ENCODE measurements around the gene RNPEPL1.

Gene RNPEPL1

DNA sequence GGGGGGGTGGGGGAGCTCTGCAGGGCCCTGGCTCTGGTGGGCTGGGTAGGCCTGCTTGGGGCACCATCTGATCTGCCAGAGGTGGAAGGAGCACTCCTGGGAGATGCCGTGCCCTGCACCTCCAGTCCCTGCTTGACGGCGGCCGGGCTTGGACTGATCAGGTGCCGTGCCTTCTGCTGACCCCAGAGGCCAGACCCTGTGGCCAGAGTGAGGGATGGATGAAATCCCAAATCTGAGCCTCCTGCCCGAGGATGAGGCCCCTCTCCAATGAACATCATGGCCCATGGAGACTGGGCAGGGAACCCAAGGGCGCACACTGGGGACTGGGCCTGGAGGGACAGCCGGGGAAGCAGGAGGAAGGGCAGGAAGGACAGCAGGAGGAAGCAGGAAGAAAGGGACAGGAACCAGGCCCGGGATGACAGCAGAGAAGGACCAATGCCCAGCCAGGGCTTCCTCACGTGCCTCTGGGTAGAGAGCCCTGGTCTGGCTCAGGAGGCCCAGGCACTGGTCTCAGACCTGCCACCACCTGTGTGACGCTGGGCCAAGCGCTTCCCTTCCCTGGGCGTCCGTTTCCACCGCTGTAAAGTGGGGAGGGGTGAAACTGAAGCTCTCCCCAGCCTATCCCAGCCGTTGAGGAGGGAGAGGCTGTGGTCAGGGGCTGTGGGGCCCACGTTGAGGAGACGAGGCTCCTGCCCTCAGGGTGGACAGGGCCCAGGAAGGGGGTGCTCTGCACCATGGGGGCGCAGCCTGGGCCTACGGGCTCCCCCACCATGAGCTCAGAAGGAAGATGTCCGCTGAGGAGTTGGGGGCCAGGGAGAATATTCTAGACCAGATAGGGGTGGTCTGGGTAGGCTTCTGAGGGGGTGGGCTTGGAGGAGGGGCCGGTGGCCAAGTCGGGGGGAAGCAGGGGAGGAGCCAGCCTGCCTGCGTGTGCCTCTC, 56.0 kb downstream of the RNPEPL1 start:
- Histone ChIP-seq H3K4me1 (peaks cover 0 to 3% (median 0%) of the 10 kb centered on the region in 4 donors), H3K27me3 (peaks cover 0 to 3% of the 10 kb centered on the region in 2 donors), H3K27ac (no peak overlapping the region), H3K9me3 (no peaks in the 10 kb centered on the region), H3K36me3 (peaks cover 0 to 10% (median 0%) of the 10 kb centered on the region in 3 donors), H3K4me3 (no peak overlapping the region)
- DNase-seq, result peak; percentile 17 to 35
- intact Hi-C loops (cut with DNase I; ENCODE audit: low total_unique reads), result no loop called here
- TF ChIP-seq, protein P1, sequence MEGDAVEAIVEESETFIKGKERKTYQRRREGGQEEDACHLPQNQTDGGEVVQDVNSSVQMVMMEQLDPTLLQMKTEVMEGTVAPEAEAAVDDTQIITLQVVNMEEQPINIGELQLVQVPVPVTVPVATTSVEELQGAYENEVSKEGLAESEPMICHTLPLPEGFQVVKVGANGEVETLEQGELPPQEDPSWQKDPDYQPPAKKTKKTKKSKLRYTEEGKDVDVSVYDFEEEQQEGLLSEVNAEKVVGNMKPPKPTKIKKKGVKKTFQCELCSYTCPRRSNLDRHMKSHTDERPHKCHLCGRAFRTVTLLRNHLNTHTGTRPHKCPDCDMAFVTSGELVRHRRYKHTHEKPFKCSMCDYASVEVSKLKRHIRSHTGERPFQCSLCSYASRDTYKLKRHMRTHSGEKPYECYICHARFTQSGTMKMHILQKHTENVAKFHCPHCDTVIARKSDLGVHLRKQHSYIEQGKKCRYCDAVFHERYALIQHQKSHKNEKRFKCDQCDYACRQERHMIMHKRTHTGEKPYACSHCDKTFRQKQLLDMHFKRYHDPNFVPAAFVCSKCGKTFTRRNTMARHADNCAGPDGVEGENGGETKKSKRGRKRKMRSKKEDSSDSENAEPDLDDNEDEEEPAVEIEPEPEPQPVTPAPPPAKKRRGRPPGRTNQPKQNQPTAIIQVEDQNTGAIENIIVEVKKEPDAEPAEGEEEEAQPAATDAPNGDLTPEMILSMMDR (IDR thresholded peaks at IDR 0.05), result no peak

DNA sequence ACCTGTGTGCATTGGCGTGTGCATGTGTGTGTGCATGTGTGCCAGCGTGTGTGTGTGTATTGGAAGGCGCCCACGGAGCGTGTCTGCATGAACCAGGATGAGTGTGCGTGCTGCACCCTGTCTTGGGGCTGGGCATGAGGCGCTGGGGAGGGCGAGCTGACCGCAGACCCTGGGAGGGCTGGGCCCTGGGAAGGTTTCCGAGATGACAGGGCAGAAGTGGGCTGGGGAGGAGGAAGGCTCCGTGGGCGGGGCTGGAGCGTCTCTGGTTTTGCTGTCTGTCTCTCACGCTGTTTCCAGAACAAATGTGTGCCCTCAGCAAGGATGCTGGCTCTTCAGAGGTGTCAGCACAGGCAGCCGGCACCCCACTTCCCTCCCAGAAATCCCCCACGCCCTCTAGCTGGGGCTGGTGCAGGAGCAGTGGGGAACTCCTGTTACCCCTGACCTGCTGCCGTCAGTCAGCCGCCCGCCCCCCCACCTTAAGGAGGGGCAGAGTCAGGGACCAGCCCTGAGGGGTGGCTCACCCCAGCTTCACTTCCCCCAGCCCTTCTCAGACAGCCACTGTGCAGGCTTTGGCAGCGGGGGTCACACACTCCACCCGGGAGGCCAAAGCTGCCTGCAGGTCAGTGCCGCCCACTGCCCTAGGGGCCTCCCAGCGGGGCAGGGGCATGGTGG, 56.8 kb downstream of the RNPEPL1 start, which contains the start of gene GPR35:
Gene GPR35 (plus strand): TSS at position 531 of the 672 bp plus-strand sequence. CDS start 4,473 bp downstream, outside the sequence.
- DNase-seq, result peak; percentile 23 to 68
- H3K36me3 ChIP-seq, result peaks cover 0 to 16% (median 0%) of the 10 kb centered on the region in 3 donors
- no peaks in the 10 kb centered on the region for H3K9me3 ChIP-seq
- no peak within 1 kb of the TSS for H3K4me3 ChIP-seq
- H3K4me1 ChIP-seq, result peaks cover 0 to 3% (median 0%) of the 10 kb centered on the region in 4 donors
- intact Hi-C loops (cut with DNase I; ENCODE audit: low total_unique reads), result no loop called here
- H3K27me3 ChIP-seq, result peaks cover 0 to 3% of the 10 kb centered on the region in 2 donors
- no peak within 1 kb of the TSS for H3K27ac ChIP-seq
- TF ChIP-seq, protein P1 (IDR thresholded peaks at IDR 0.05), result no peak

DNA sequence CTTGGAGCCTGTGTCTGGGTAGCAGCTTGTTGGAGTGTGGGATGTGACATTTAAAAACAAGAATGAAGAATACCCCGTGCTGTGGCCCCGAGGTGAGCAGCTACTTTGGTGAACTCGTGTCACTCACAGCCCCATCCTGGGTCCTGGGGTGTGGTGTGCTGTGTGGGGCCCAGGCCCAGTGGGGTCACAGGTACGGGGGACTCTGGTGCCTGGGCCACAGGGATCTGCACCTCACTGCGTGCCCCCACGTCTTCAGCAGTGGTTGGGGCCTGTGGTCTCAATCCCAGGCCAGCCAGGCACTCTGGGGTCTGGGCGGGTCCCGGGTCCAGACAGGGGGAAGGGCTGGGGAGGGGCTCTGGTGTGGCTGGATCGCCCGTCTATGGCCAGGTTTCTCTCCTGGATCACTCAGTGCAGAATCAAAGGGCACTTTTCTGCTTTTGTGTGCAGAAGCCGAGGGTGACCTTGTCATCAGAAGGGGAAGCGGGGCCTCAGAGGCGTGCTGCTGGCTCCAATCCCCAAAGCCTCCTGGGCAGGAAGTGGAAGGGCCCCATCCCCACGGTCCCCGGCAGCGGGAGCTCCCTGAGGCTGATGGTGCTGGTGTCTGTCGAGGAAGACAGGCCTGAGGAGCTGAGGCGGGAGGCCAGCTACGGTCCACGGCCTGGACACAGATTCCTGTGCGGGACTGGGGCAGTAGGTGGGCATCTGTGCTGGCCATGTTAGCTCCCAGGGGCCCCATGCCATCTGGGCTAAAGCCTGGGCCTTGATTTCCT, 58.4 kb downstream of the RNPEPL1 start:
- H3K4me3 ChIP-seq, result no peak overlapping the region
- H3K36me3 ChIP-seq, result peaks cover 0 to 26% (median 0%) of the 10 kb centered on the region in 3 donors
- TF ChIP-seq, protein P1 (IDR thresholded peaks at IDR 0.05), result no peak
- no peak overlapping the region for H3K27ac ChIP-seq
- H3K9me3 ChIP-seq, result no peaks in the 10 kb centered on the region
- DNase-seq, result peak; percentile 21 to 67
- H3K27me3 ChIP-seq, result peaks cover 0 to 3% of the 10 kb centered on the region in 2 donors
- intact Hi-C loops (cut with DNase I; ENCODE audit: low total_unique reads), result no loop called here
- peaks cover 0 to 3% (median 0%) of the 10 kb centered on the region in 4 donors for H3K4me1 ChIP-seq

DNA sequence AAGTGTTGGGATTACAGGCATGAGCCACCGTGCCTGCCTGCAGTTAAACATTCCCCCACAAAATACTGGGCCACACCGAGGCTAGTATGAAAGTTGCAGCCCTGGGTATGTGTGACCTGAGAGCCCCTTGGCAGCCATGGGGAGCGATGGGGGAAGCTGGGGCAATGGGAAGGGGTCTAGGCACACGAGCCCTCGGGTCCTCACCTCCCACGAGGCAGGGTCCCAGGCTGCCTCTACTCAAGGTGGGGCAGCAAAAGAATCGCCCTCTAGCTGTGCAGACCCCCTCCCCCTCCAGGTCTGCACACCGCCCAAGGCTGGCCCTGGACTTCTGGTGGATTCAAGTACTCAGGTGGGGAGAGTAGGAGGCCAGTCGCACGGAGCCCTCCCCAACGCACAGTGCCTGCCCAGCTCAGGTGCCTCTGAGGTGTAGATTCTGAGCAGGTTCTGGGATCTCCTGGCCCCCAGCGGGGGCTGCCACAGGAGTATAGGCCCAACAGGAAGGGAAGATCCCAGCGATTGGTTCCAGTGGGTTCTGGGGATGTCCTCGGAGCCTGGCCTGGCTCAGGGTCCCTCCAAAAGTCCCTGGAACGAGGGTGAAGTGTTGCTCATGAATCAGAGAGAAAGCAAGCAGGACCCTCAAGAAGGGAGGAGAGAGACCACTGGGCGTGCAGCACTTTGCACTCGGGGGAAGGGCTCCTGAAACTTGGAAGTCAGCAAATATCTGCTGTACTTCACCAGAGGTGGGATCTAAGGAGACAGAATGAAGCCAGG, 59.6 kb downstream of the RNPEPL1 start:
- Histone ChIP-seq H3K36me3 (peaks cover 0 to 18% (median 0%) of the 10 kb centered on the region in 3 donors), H3K9me3 (no peaks in the 10 kb centered on the region), H3K27ac (no peak overlapping the region), H3K27me3 (peaks cover 0 to 3% of the 10 kb centered on the region in 2 donors), H3K4me3 (no peak overlapping the region), H3K4me1 (peaks cover 0 to 3% (median 0%) of the 10 kb centered on the region in 4 donors)
- intact Hi-C loops (cut with DNase I; ENCODE audit: low total_unique reads), result no loop called here
- peak; percentile 5 to 49 for DNase-seq
- TF ChIP-seq, protein P1 (IDR thresholded peaks at IDR 0.05), result no peak
